ENCODE results near the gene CAND2.

GRCh38 chr3:12861611-12862010, 65.1 kb downstream of the CAND2 start:
- no peak for TF ChIP-seq POLR2A (IDR thresholded peaks at IDR 0.05)
- no peak for TF ChIP-seq CTCF (IDR thresholded peaks at IDR 0.05)
- no peak for TF ChIP-seq POLR2AphosphoS5 (IDR thresholded peaks at IDR 0.05)
- no peak for TF ChIP-seq EP300 (IDR thresholded peaks at IDR 0.05)

All from gastroesophageal sphincter (tissue), 3 donors.